HT1080 (cell line): ENCODE results near the gene CLCN4. TPM values are rescaled to one million over a fixed set of nuclear protein-coding genes. Genes with fewer than 3 reads are reported as not detected.

Source experiments
- DNase-seq: peaks from one replicate; pipeline ENCODE4 v3.0.0-alpha.2; 2015; ENCODE audit warnings: low read depth
- total RNA-seq: library from RNA; depleted of rRNA; stranded (reverse); fragments of >200 nt; shearing (Covaris generic); gene quantifications from 2 replicates; pipeline ENCODE4 v1.2.3, GENCODE V29; 2014; rRNA removed

The CLCN4 gene
- total RNA-seq, 1 experiment from 2014 or later, result 0.08 TPM

GRCh38 chrX:10239611-10240064 is 82.9 kb downstream of the CLCN4 start:
- peak; percentile 76 for DNase-seq

- no peak for DNase-seq
Measured at GRCh38 chrX:10240918-10241317, 84.1 kb downstream of the CLCN4 start.

- no peak for DNase-seq
Measured at GRCh38 chrX:10242026-10242425, 85.3 kb downstream of the CLCN4 start.

GRCh38 chrX:10243106-10243505 is 86.3 kb downstream of the CLCN4 start:
- DNase-seq, result no peak

GRCh38 chrX:10244915-10245622 is 88.3 kb downstream of the CLCN4 start:
- DNase-seq, result no peak

- no peak for DNase-seq
Measured at GRCh38 chrX:10245886-10246285, 89.1 kb downstream of the CLCN4 start.

- DNase-seq, result no peak
Measured at GRCh38 chrX:10246297-10246696, 89.5 kb downstream of the CLCN4 start.

GRCh38 chrX:10246846-10247245 is 90.1 kb downstream of the CLCN4 start:
- DNase-seq, result no peak

GRCh38 chrX:10254739-10255138 is 98.0 kb downstream of the CLCN4 start:
- DNase-seq, result peak; percentile 4

- no peak for DNase-seq
Measured at GRCh38 chrX:10259716-10260115, 102.9 kb downstream of the CLCN4 start.

GRCh38 chrX:10265775-10266174 is 109.0 kb downstream of the CLCN4 start:
- no peak for DNase-seq

- DNase-seq, result no peak
Measured at GRCh38 chrX:10278716-10279115, 121.9 kb downstream of the CLCN4 start.

- no peak for DNase-seq
Measured at GRCh38 chrX:10280071-10280470, 123.3 kb downstream of the CLCN4 start.

- no peak for DNase-seq
Measured at GRCh38 chrX:10282490-10282889, 125.7 kb downstream of the CLCN4 start.

GRCh38 chrX:10286195-10286594 is 129.4 kb downstream of the CLCN4 start:
- no peak for DNase-seq

Other genes with a start within 250 kb of the CLCN4 start
- gene CLDN34, start 189.6 kb upstream of the CLCN4 start, total RNA-seq, result not detected in 2 replicates